Choroid plexus epithelial cell (primary cell): ENCODE results near the gene MOK.
A peak's percentile ranks its signal among the peaks of the same experiment; 100 is the strongest.

Experiments used
- DNase-seq: peaks from one replicate; pipeline ENCODE4 v3.0.0-alpha.2; 2010; ENCODE audit warnings: low read depth
- H3K4me3 ChIP-seq: 2 replicates; pipeline ENCODE4 v1.5.1; 2011; ENCODE audit warnings: low read depth, mild to moderate bottlenecking, control low read depth, low read length, moderate library complexity
- TF ChIP-seq, protein P1 (sequence below): conservative IDR thresholded peaks from 2 replicates; pipeline ENCODE4 v1.5.1; 2011; ENCODE audit warnings: low read depth, mild to moderate bottlenecking, control low read depth, inconsistent platforms, low read length, moderate library complexity

The MOK gene

DNA sequence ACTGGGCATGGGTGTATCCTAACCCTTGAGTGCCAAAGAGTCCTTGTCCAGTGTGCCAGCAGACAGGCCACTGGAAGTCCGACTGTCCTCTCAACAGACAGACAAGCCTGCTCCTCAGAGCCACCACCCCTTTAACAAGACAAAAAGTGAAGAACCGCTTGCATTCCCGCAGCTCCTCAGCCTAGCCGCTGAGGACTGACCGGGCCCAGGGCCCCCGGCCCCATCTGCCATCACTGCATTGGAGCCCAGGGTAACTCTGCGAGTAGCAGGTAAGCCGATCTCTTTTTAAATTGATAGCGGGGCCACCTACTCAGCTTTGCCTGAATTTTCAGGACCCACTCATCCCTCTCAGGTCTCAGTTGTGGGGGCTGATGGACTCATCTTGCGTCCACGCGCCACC lies 68.9 kb downstream of the MOK start:
- DNase-seq: no peak
- H3K4me3 ChIP-seq: no peak overlapping the region
- TF ChIP-seq, protein P1, sequence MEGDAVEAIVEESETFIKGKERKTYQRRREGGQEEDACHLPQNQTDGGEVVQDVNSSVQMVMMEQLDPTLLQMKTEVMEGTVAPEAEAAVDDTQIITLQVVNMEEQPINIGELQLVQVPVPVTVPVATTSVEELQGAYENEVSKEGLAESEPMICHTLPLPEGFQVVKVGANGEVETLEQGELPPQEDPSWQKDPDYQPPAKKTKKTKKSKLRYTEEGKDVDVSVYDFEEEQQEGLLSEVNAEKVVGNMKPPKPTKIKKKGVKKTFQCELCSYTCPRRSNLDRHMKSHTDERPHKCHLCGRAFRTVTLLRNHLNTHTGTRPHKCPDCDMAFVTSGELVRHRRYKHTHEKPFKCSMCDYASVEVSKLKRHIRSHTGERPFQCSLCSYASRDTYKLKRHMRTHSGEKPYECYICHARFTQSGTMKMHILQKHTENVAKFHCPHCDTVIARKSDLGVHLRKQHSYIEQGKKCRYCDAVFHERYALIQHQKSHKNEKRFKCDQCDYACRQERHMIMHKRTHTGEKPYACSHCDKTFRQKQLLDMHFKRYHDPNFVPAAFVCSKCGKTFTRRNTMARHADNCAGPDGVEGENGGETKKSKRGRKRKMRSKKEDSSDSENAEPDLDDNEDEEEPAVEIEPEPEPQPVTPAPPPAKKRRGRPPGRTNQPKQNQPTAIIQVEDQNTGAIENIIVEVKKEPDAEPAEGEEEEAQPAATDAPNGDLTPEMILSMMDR: no peak

DNA sequence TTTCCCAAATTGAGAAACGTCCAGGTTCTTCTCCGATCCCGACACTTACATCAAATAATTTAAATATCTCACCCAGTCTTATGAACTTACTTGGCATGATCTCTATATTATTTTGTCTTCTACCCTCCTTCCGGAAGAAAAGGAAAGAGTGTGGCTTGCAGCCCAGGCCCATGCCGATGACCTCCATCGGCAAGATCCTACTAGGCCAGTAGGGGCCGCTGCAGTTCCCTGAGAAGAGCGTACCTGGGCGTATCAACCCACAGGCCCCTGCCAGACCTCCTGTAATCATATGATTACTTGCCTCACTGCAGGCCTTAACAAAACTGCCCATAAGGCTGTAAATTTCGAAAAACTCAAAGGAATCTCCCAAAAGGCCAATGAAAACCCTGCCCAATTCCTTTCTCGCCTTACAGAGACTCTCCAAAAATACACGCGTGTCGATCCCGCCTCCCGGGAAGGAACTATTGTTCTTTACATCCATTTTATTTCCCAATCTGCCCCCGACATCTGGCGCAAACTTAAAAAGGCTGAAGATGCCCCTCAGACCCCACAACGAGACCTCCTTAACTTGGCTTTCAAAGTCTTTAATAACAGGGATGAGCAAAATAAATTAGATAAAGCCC lies 69.6 kb downstream of the MOK start:
- TF ChIP-seq, protein P1: peak; percentile 91
- DNase-seq: peak; percentile 96
- H3K4me3 ChIP-seq: peak overlapping the region; percentile 35

DNA sequence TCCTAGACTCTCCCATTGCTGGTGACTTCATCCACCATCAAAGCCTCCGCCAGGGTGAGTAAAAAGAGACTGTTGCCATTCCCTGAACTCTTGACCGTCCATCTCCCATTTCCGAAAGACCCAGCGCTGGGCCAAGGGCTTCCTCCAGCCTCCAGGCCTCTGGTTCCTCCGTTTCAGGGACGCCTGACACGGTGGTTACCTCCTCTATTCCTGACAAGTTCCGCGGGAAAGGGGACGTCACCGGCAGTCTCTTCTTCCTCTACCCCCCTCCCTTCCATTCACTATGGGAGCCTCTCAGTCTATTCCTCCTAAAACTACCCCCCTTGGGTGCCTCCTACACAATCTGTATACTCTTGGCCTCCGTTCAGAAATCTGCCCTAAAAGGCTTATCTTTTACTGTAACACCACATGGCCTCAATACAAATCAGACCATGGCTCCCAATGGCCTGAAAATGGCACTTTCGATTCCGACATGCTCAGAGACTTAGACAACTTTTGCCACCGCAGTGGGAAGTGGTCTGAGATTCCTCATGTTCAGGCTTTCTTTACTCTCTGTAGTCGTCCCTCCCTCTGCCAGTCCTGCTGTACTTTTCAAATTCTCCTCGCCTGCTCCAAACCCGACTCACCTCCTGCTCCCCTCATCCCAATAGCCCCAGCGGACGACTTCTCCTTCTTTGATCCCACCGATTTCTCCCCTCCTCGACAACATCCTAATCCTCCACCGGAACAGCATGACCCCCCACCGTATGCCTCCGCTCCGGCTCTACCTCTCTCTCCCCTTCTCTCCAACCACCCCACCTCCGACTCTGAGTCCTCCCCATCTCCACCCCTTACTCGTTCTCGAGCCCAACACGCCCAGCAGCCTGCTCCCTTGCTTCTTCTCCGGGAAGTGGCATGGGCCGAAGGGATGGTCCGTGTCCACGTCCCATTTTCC lies 70.4 kb downstream of the MOK start:
- DNase-seq: no peak
- TF ChIP-seq, protein P1: no peak
- peak overlapping the region; percentile 35 for H3K4me3 ChIP-seq

DNA sequence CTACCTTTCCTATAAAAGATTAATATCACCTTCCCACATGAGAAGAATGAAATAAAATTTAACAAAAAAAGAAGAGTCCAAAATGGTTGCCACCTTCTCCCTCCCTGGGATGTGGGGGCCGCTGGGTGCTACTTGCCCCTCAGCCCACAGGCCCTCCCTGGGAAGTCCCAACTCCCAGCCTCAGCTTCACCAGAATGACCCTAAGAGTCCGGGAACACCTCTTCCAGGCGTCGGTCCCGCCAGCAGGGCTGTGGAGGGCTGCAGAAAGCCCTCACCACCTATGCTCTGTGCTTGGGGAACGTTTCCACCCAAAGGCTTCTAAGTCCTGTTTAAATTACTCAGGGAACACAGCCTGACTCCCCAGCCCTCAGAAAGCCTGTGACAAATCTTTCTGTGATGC lies 71.9 kb downstream of the MOK start:
- DNase-seq: no peak
- no peak overlapping the region for H3K4me3 ChIP-seq
- TF ChIP-seq, protein P1: no peak

DNA sequence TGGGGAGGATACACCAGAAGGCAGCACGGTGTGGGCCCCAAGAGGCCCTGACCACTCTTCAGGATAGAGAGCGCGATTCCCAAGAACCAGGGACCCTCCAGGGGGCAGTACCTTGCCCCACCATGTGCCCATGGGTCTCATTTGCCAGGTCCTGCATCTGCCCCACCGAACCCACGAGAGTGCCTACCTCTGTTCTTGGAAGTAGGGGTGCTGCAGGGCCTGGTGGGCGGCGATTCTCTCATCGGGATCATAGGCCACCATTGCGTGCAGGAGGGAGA lies 72.7 kb downstream of the MOK start:
- H3K4me3 ChIP-seq: no peak overlapping the region
- DNase-seq: no peak
- TF ChIP-seq, protein P1: no peak

DNA sequence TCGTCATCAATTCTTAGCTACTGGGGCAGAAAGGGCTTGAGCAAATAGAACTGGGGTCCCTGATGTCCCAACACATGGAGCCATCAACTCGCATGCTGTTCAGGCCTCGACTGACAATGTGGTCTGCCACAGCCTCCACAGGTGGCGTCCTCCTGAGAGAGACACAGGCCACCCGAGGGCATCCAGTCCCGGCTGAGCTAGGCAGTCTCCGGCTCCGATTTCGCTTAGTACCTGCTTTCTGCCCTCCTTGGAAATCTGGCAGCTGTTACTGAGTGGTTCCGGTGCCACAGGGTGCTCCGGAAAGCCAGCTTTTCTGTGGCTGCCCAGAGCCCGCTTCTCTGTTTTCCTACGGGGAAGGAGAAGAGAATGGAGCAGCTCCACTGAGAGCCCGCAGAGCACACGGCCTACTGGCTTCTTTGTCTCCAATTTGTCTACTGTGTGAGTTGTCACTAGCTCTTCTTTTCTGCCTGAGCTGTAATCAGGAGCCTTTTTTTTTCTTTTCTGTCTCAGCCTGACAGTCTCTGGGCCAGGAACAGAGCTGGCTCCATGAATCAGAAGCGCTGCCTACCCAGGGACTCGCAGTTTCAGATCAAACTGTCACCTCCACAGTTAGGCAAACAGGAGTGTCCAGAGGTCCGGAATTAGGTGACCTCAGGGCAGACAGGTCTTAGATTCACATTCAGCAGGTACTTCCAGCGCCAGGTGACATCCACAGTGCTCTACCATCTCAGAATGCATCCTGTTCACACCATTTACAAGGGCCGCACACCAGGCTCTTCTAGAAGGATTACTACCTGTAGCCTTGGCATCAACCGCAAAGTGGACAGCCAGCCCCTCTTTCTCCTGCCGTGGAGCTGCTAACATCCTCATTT lies 73.3 kb downstream of the MOK start:
- TF ChIP-seq, protein P1: no peak
- DNase-seq: no peak
- H3K4me3 ChIP-seq: no peak overlapping the region
